GM13977 (cell line): ENCODE measurements around the gene CHD2.

Experiments
- DNase-seq: peaks from one replicate; pipeline ENCODE4 v3.0.0; 2012; ENCODE audit warnings: low spot score
- in situ Hi-C: fragments of 300-500 bp; cut with MboI; formaldehyde crosslinking; loops from one replicate; pipeline ENCODE4 v1.12.0; 2022; ENCODE audit warnings: low sequenced_read_pairs, low pct_unique_long_range_greater_than_20kb, mixed read lengths, inconsistent platforms; ENCODE audit not compliant: unreplicated experiment
- TF ChIP-seq, protein P1 (sequence below): IDR thresholded peaks from 2 replicates; pipeline ENCODE4 v1.5.1; 2012; ENCODE audit warnings: mild to moderate bottlenecking, control low read depth; ENCODE audit not compliant: insufficient read depth; ENCODE audit errors: extremely low read depth, missing control alignments

The CHD2 gene

DNA sequence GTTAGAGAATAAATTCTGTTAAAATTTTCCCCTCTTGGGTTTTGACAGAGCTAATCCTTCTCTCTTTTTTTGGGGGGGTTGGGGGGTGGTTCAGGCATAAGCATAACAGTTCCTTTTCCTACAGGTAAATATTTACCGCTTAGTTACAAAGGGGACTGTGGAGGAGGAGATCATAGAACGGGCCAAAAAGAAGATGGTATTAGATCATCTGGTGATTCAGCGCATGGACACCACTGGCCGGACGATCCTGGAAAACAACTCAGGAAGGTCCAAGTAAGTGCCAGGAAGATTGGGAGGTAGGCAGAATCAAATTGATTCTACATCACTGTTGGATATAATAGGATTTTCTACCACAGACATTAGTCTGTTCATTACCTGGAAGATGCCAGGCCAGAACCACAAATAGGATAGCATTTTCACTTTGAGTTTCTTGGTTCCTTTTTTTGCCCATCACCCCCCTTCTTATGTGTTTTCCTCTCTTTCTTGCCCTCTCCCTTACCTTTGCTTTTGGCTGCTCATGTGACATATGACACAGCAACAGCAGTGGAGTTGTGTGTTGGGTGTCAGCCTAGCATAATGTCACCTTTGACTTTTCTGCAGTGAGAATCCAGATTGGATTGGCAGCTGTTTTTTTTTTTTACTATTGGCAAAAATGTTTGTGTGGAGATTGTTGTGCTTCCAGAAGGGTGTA lies 79.0 kb downstream of the CHD2 start:
- in situ Hi-C loops = no loop called here
- TF ChIP-seq, protein P1, sequence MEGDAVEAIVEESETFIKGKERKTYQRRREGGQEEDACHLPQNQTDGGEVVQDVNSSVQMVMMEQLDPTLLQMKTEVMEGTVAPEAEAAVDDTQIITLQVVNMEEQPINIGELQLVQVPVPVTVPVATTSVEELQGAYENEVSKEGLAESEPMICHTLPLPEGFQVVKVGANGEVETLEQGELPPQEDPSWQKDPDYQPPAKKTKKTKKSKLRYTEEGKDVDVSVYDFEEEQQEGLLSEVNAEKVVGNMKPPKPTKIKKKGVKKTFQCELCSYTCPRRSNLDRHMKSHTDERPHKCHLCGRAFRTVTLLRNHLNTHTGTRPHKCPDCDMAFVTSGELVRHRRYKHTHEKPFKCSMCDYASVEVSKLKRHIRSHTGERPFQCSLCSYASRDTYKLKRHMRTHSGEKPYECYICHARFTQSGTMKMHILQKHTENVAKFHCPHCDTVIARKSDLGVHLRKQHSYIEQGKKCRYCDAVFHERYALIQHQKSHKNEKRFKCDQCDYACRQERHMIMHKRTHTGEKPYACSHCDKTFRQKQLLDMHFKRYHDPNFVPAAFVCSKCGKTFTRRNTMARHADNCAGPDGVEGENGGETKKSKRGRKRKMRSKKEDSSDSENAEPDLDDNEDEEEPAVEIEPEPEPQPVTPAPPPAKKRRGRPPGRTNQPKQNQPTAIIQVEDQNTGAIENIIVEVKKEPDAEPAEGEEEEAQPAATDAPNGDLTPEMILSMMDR = no peak
- DNase-seq = no peak

DNA sequence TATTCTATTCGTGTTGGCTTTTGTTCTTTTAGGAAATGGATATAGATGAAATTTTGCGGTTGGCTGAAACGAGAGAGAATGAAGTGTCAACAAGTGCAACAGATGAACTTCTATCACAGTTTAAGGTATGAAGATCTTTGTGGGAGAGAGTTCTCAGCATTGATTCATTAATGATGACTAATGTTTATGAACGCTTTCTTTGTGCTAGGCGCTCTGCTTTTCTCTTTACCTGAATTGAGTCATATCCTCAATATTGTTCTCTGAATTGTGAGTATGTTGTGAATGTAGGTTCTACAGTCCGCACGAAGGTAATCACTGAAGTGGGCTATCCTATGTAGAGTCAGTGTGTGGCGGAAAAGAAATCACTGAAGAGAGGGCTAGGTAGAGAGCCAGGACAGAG lies 81.2 kb downstream of the CHD2 start:
- in situ Hi-C loops = no loop called here
- DNase-seq = no peak
- TF ChIP-seq, protein P1 = no peak

DNA sequence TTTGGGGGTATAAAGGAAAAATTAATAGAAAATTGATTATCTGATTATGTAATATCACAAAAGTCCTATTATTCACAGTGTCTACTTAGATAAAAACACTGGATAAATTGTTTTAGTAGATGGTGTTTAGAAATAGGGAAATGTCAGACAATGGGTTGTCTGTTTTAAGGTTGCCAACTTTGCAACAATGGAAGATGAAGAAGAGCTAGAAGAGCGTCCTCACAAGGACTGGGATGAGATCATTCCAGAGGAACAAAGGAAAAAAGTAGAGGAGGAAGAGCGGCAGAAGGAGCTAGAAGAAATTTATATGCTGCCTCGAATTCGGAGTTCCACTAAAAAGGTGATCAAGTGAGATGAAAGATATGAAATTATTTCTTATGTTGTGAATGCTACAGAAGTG lies 84.0 kb downstream of the CHD2 start:
- TF ChIP-seq, protein P1 = no peak
- in situ Hi-C loops = no loop called here
- no peak for DNase-seq

DNA sequence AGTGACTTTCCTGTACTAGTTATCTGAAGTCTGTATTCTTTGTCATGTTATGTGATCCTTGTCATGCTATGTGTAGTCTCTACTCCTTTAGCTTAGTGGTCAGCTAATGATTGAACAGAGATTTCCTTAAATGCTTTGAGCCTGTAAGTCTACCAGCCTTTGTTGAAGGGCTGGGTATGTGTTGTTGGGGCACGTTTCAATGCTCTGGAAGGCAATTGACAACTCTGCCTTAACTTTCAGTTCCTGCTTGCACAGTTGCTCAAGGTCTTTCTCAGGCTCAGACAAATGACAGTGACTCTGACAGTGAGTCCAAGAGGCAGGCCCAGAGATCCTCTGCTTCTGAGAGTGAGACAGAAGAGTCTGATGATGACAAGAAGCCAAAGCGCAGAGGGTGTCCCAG lies 89.3 kb downstream of the CHD2 start:
- in situ Hi-C loops = no loop called here
- TF ChIP-seq, protein P1 = no peak
- no peak for DNase-seq

DNA sequence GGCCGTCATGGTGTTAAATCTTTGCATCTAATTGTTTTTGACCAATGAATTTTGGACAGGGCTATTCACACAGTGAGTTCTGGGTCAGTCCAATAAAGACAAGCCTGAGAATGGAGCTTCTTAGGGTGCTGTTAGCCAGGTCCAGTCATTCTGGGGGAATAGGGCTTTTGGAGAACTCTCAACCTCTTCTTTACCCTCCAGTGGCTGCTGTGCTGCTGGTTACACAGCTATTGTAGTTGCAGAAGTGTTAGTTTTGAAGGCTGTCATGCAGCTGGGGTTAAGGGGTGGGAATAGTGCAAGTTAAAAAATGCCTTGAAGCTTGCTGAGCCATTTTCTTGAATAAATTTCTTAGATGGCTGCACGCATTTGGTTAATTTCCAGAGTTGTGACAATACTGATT lies 89.9 kb downstream of the CHD2 start:
- TF ChIP-seq, protein P1 = no peak
- in situ Hi-C loops = no loop called here
- no peak for DNase-seq

DNA sequence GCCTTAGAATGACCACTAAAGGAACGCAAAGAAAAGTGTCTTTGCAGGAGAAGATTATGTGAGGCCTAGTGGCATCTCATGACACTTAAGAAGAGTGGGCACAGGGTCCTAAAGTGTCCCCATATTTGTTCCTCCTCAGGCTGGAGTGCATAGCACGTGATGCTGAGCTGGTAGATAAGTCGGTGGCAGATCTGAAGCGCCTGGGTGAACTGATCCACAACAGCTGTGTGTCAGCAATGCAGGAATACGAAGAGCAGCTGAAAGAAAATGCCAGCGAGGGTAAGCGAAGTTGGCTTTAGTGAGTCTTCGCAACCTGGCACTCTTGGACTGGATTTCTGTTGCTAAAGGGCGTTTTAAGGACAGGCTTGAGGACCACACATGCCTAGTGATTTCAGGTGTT lies 92.6 kb downstream of the CHD2 start:
- in situ Hi-C loops = no loop called here
- TF ChIP-seq, protein P1 = no peak
- no peak for DNase-seq
